GM21367 (cell line): ENCODE data around the gene WASHC3.
"Not testable (repeated sequence)": the region's sequence is repeated elsewhere in the genome, so short reads cannot be mapped to it uniquely, and the experiment has no call there.

Source experiments
- ATAC-seq: cut with Tn5 transposase; IDR thresholded peaks from one replicate; pipeline ENCODE4 v1.9.1; 2021; ENCODE audit not compliant: unreplicated experiment

The WASHC3 gene

GRCh38 chr12:102051431-102051965 is 10.3 kb downstream of the WASHC3 start:
- ATAC-seq, result no peak

- no peak for ATAC-seq
Measured at GRCh38 chr12:102050660-102051430, 10.9 kb downstream of the WASHC3 start.

- ATAC-seq, result peak; percentile 81
Measured at GRCh38 chr12:102043928-102044327, 17.9 kb downstream of the WASHC3 start.

GRCh38 chr12:102033991-102034745 is 27.6 kb downstream of the WASHC3 start:
- ATAC-seq, result no peak

GRCh38 chr12:102031852-102032251 is 29.9 kb downstream of the WASHC3 start:
- no peak for ATAC-seq

GRCh38 chr12:102029141-102029540 is 32.6 kb downstream of the WASHC3 start:
- no peak for ATAC-seq

- ATAC-seq, result no peak
Measured at GRCh38 chr12:102026728-102027127, 35.1 kb downstream of the WASHC3 start.

GRCh38 chr12:102024765-102025164 is 37.0 kb downstream of the WASHC3 start:
- ATAC-seq, result no peak

GRCh38 chr12:102023343-102023930 is 38.4 kb downstream of the WASHC3 start:
- ATAC-seq, result no peak

- ATAC-seq, result no peak
Measured at GRCh38 chr12:102022286-102022685, 39.5 kb downstream of the WASHC3 start.

- ATAC-seq, result no peak
Measured at GRCh38 chr12:102021540-102022246, 40.1 kb downstream of the WASHC3 start.

- not testable (repeated sequence) for ATAC-seq
Measured at GRCh38 chr12:102018607-102019006, 43.2 kb downstream of the WASHC3 start.

GRCh38 chr12:102016472-102016871 is 45.3 kb downstream of the WASHC3 start:
- no peak for ATAC-seq

GRCh38 chr12:102010265-102010994 is 51.4 kb downstream of the WASHC3 start:
- ATAC-seq, result peak; percentile 90

GRCh38 chr12:102009796-102010195 is 52.0 kb downstream of the WASHC3 start:
- no peak for ATAC-seq

GRCh38 chr12:102008615-102009126 is 53.1 kb downstream of the WASHC3 start:
- no peak for ATAC-seq

- no peak for ATAC-seq
Measured at GRCh38 chr12:102005256-102005655, 56.5 kb downstream of the WASHC3 start.

- ATAC-seq, result no peak
Measured at GRCh38 chr12:101997102-101997501, 64.7 kb downstream of the WASHC3 start.

- ATAC-seq, result no peak
Measured at GRCh38 chr12:101995684-101996083, 66.1 kb downstream of the WASHC3 start.

GRCh38 chr12:101992091-101992490 is 69.7 kb downstream of the WASHC3 start:
- no peak for ATAC-seq
